Neural progenitor cell (in vitro differentiated cells): ENCODE results near the gene TNFRSF11A.

Experiments used
- CTCF ChIP-seq: fragments of 200-600 bp; sonication (generic); IDR thresholded peaks from 2 replicates; pipeline ENCODE4 v1.5.1; 2017; ENCODE audit warnings: antibody characterized with exemption, mild to moderate bottlenecking
- EZH2 ChIP-seq: fragments of 200-600 bp; sonication (generic); IDR thresholded peaks from 2 replicates; pipeline ENCODE4 v1.6.1; 2017; ENCODE audit warnings: antibody characterized with exemption, mild to moderate bottlenecking, moderate library complexity
- EZH2phosphoT487 ChIP-seq: fragments of 200-600 bp; sonication (generic); IDR thresholded peaks from 2 replicates; pipeline ENCODE4 v1.6.1; 2017; ENCODE audit warnings: antibody characterized with exemption

- TF ChIP-seq CTCF (no peak), EZH2 (no peak), EZH2phosphoT487 (no peak)
Measured at GRCh38 chr18:62318228-62319180, 6.6 kb upstream of the TNFRSF11A start.
